NCI-H2196 treated with DMSO at 0.1 percent for 48 hours (cell line): Measurements from ENCODE around the gene KIRREL3.

Experiments
- DNase-seq: peaks from one replicate; lab custom pipeline; 2025; ENCODE audit not compliant: unreplicated experiment; lab: John Stamatoyannopoulos, UW

KIRREL3 gene

DNA sequence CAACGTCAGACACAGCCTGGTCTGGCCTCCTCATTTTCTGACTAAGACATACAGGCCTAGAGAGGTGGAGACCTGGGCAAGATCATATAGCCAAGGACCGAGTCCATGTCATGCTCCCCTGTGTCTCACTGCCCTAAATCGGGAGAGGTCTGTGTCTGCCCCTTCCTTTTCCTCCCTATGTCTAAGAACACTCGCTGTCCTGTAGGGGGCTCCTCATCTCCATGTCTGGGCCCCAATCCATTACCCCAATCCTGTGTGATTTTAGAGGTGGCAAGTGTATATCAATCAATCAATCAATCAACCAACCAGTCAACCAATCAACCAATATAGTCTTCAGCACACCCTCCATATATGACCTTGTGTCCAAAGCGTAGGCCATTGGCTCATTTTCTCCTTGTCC lies 125.7 kb downstream of the KIRREL3 start:
- no peak for DNase-seq

DNA sequence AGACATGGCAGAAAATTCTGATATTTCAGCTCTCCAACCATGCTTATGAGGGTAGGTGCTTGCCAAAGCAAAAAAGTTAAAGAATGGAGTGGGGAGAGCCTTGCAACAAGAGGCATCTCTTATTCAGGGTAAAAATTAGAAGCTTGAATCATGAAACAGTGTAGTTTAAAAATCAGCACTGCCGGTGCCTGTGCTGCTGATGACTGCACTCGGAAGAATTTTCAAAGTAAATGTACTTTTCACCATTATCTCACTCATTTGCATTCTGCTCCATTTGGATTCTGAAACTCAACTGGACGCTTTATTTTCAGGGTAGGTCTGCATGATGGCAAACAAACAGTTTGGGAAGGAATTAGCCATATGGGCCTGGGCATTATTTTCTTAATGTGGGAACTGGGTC lies 126.3 kb downstream of the KIRREL3 start:
- no peak for DNase-seq

DNA sequence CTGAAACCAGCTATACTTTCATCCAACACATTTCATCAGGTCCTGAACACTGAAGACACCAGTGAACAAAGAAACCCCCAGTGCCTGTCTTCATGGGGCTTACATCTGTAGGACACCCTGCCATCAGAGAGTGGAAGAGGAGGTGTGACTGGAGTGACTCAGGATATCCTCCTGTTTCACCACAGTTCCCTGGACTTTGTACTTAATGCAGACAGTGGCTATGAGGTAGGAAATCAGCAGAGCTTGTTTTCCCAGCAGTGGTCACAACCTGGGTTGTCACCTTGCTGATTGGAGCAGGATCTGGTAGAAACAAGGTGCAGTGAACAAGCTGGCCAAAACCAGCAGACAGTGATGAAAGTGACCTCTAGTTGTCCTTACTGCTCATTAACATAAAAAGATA lies 128.8 kb downstream of the KIRREL3 start:
- DNase-seq = no peak

DNA sequence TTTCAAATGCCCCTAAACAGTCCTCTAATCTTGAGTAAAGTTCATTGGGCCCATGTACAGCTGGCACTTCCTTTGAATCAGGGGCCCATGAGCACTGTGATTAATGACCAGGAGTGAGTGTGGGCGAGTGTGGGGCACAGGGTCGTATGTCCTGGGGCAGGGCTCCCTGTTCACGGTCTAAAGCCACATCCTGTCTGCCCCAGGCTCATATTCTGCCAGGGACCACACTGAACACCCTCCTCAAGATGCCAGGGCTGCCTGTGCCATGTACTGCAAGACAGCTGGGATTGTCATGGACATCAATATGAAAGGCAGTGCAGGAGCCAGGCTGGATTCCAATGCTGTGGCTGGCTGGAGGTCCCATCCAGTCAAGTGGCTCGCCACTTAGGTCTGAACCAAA lies 130.5 kb downstream of the KIRREL3 start:
- no peak for DNase-seq

DNA sequence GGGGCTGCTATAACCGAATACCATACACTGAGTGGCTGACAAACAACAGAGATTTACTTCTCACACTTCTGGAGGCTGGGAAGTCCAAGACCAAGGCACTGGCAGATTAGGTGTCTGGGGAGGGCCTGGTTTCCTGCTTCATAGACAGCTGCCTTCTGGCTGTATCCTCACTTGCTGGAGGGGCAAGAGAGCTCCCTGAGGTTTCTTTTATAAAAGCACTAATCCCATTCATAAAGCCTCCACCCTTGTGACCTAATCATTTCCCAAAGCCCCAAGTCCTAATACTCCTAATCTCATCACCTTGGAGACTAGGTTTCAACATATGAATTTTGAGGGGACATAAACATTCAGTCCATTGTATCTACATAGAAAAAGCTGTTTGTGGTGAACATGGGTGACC lies 131.8 kb downstream of the KIRREL3 start:
- DNase-seq = no peak

DNA sequence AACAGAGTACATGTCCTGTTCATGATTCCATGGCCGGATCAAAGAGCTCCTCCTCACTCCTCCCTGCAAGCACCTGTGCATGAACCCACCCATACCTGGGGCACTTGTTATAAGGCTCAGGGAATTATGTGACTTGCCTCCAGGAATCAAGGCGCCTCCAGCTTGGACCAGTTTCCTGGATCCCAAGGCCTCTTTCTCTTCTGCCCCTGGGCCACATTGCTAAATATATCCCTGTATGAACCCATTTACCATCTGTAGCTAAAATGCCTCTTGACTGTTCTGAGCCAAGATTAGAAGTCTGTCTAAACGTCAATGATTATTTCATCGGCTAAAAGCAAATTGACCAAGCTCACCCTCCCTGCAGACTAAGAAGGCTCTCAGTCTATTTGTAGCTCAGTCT lies 135.6 kb downstream of the KIRREL3 start:
- DNase-seq = no peak

DNA sequence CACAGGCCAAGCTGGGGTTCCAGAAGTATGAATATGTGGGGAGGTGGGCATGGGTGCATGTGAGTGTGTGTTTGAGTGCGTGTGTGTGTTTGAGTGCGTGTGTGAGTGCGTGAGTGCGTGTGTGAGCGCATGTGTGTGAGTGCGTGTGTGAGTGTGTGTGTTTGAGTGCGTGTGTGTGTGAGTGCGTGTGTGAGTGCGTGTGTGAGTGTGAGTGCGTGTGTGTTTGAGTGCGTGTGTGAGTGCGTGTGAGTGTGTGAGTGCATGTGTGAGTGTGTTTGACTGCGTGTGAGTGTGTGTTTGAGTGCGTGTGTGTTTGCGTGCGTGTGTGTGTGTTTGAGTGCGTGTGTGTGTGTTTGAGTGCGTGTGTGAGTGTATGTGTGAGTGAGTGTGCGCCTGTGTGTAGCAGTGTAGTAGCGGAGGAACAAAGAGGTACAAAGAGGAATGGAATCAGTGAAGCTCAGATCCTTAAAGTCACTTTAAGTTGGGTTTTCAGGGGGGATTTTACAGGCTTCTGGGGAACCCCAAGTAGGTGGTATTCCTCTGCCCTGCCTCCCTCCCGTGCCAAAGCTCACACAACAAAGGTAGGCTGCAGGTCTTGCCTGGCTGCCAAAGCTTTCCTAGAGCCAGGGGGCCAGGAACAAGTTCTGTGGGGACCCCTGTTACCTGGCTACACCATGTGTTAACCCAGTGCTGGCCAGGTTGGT lies 137.1 kb downstream of the KIRREL3 start:
- no peak for DNase-seq

DNA sequence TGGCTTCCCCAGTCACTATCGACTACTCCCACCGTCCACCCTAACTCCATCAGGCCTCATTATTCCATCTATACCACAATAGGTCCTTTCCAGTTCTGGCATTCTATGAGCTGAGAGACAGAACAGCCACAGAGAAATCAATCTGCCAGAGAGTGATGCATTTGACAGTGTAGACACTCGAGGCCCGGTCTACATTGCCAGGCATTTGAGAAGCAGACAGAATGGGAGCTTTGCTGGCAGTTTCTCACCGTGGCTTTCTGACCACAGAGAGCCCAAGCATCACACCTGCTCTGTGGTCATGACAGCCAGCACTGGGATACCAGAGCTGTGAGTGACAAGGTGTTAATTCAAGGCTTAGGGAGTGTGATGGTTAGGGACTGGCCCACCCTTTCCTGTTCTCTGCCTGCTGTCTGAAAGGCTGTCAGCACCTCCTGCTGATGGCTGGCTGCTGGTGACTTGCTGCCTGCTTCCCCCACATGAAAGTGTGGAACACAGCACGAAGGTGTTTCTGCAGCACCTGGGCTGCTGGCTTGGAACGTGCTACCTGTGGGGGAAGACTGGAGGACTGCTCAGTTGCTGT lies 137.8 kb downstream of the KIRREL3 start:
- peak; percentile 33 for DNase-seq

DNA sequence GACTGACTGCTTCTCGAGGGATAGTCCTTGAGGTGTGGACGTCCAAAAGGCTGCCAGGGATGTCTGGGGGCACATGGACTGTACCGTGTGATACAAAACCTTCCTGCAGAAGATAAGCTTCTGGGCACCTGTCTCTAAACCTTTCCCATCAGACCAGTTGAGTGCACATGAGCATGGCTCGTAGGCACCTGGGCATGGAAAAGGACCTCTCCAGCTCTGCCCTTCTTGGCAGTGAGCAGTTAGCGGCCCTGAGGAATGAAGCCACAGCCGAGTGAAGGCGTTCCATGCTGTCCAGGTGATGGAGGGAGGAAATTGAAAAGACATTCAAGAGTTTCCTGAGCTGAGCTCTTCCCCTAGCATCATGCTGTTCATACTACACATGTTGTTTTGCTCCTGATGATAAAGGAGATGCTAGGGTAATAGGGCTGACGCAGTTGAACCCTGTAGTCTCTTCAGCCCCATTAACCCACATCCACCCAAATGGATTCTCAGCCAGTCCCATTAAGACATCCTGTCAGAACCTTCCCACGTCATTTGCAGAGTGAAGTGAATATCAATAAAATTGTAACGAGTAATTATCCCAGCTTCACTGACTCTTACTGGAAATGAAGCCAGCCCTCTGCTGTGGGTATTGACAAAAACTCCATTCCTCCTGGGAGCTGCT lies 138.6 kb downstream of the KIRREL3 start:
- no peak for DNase-seq

DNA sequence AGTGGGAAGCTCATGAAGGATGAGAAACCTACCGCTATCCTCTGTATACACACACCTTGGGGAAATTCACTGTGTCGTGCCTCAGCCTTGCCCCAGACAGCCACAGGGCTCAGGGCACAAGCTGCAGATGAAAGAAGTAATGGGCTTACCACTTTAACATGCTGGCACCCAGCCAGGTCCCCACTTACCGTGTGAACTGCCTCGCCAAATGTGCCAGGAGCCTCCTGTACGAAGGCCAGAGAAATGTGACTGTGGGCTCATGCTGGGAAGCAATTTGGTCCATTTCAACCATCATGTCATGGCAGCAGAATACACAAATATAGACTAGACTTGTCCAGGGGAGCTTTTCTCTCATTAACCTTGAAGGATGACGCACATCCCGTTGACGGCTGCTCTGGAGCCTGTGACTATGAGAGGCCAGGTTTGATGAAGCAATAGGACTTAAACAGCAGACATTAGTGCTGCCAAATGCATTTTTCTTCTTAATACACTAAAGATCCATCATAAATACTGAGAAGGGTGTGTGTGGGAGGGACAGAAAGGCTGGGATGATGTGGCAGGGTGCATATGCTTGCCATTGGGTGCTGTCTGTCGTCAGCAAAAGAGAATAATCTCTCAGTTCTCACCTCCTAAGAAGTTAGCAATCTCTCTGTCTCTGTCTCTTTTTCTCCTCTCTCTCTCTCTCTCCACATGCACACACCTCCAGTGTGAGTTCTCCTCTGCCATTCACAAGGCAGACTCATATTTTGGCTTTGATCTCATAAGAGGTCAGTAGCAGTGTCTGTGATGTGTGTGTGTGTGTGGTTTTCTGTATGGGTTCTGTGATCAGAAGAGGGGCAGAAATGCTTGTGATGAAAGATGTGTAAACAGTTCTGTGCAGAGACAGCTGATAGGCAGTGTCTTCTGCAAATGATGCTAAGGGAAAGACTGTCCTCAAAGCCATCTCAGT lies 142.4 kb downstream of the KIRREL3 start:
- no peak for DNase-seq

DNA sequence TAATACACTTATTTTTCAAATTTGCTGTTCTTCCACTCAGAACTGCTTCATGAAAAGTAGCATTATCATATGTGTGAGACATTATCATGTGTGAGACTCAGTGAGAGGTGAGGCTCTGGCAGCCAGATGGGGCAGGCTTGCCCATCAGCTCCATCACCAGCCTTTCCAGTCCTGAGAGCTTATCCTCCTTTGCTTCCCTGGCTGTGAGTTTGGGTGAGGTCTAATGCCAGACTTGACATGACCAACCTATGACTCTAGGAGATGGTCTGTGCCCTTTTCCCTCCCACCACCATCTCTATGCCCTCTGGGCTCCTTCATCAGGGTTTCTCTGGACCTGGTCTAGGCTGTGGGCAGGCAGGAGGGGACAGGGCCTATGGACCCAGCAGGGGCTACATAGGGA lies 145.0 kb downstream of the KIRREL3 start:
- no peak for DNase-seq

DNA sequence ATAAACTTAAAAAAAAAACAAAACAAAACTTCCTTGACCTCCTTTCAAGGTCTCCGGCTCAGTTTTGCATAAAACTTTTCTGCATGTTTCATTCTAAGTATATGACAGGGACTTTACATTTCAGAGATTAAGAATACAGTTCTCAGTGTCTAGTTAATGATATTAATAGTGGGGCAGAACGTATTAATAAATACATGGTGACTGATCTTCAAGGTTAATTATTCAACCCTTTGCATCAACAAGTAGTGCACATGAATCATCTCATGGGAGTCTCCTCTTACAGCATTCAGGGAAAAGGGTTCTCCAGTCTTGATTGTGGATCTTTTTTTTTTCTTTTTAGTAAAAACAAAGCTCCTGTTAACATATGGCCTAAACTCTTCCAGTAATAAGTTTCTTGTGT lies 146.8 kb downstream of the KIRREL3 start:
- DNase-seq = no peak

DNA sequence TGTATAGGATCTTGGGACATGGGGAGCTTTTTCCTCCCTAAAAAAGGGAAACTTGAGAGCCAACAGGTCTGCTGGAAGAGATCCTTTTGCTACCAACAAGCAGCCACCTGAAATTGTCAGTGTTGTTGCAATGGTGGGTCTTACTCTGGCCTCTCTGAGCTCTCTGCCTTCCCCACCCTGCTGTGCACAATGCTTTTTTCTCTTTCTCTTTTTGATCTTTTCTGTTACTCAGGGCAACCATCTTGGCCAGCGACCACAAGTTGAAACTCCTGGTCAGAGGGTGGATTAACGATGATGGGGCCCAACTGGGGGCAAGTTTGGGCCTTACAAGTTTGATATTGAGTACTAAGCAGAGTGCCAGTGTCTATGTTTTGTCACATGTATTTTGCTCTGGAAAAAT lies 155.8 kb downstream of the KIRREL3 start:
- no peak for DNase-seq

DNA sequence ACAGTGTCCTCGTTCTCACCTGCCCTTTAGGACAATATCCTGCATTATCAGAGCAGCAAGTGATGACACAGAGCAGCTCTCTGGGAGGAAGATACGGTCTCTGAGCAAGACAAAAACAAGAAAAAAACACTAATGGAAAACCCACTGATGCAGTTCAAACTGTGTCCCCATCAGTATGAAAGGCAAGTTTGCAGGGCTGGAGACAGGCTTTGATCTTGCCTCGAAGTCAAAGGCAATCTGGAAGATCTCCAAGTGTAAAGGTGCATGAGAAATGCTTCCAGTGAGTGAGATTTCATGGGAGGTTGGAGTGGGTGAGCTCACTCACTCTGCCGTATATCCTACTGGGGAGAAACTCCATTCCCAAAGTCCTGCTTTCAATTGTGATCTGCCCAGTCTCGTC lies 157.5 kb downstream of the KIRREL3 start:
- DNase-seq = no peak

DNA sequence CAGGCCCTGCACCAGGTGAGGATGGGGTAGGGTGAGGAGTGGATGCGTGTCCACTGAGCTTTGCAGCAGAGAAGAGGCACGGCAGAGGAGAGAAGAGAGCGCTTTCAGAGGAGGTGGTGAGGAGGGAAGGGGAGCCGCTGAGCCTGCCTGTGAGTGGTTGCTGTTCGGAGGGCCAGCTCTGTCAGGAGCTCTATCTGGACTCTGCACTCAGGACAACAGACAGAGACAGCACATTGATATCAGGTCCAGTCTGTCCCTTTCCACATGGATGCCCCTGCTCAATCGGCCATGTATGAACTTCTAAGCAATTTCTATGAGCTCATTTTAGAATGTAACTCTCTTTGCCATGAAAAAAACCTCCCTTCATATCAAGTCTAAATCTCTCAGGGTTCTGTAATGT lies 158.6 kb downstream of the KIRREL3 start:
- no peak for DNase-seq

DNA sequence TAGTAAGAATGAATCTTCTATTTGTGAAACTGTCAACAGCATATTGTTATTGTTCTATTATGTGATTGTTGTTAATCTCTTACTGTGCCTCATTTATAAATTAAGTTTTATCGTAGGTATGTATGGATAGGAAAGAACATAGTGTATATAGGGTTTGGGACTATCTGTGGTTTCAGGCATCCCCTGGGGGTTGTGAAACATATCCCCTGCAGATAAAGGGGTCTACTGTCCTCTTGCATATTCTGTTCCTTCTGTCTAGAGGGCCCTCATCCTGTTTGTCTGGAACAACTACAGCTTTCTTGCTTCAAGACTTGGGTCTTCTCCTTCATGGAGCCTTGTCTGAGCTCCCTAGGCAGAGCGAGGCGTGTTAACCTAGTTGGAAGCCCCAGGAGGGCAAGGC lies 159.6 kb downstream of the KIRREL3 start:
- DNase-seq = no peak

DNA sequence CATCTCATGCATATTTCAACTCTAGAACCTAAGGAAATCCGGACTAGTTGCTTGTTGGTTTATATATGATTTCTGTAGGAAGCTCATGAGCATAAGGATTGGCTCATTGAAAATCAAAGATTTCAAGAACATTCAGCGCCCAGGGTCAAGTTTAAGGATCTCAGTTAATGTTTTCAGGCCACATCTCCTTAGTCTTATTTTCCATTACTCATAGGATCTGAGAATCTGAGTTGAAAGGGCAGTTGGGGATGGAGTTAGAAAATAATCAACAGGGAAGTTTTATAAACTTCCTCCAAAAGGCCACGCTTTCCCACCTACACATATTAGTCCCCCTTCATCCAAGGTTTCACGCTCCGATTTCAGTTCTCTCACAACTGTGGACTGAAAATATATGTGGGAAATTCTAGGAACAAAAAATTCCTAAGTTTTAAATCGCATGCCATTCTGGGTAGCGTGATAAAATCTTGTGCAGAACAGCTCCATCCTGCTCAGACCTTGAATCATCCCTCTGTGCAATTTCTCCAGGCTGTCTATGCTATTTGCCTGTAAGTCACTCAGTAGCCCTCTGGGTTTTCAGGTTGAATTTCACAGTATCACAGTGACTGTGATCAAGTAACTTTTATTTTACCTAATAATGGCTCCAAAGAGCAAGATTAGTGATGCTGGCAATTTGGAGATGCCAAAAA lies 160.2 kb downstream of the KIRREL3 start:
- no peak for DNase-seq

DNA sequence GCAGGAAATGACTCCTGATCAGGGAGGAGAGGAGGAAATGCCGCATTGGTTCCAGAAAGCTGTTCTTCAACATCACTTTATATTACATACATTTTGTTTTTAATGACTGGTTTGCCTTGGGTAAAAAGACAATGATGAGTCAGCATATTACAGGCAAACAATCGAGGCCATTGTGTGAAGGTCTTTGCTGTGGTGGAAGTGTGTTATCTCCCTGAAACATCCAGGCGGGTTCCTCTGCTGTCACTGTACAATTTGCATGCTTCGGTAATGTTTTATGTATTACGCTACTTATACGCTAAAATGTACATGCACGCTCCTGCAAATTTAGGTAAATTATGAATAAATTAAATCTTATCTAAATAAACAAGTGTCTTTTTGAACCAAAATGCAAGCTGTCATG lies 161.1 kb downstream of the KIRREL3 start:
- DNase-seq = no peak

DNA sequence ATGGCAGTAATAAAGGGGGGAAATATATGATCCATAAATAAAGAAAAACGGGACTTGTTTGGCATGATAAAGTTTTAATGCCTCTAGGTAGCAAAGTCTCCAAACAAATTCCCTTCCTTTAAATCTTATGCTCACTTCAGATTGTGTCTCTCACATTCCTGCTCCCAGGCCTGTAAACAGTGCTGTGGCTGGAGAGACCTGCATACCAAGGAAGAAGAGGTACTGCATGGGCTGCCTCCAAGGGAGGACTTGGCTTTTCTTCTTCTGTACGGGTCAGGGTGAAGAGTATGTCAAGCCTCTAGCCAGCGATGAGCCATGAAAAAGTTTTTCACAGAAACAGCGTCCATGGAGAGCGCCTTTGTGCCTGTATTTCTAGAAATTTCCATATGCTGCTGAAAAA lies 161.8 kb downstream of the KIRREL3 start:
- no peak for DNase-seq

DNA sequence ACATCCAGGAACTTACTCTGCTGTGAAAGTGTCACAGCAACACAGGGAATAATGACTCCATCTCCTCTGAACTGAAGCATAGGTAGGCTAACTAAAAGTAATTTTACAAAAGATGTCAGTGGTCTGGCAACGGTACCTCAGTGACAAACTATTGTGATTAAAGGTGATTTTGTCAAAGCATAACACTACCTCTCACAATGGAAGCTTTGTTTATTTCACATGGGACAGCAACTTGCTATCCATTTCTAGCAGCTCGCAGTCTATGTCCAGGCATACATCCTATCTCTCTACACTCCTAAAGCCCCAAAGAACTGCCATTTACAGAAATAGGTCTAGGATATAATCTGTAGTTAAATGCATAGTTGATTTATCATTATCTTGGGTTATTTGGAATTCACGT lies 163.0 kb downstream of the KIRREL3 start:
- DNase-seq = no peak

DNA sequence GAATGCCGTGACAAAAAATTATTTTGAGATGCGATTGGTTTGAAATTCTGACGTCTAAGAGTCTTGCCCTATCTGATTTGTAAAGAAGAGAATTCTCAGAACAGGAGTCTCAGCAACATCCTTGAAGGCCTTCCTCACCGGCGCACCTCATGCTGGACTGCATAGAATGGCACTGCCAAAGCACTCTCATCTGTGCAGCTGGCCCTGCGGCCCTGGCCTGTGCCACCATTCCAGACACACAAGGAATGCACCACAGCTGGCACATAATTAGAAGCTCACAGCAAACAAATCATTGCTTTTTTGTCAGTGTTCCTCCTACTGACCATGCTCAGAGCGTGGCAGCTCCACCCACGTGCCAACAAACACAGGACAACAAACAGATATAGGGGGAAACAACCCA lies 166.0 kb downstream of the KIRREL3 start:
- no peak for DNase-seq
